ENCODE measurements around the gene MYO1D. TPM values are rescaled to one million over a fixed set of nuclear protein-coding genes. Genes with fewer than 3 reads are reported as not detected.

The MYO1D gene
- total RNA-seq, 1 experiment from 2014 or later: 23.5 TPM

DNA sequence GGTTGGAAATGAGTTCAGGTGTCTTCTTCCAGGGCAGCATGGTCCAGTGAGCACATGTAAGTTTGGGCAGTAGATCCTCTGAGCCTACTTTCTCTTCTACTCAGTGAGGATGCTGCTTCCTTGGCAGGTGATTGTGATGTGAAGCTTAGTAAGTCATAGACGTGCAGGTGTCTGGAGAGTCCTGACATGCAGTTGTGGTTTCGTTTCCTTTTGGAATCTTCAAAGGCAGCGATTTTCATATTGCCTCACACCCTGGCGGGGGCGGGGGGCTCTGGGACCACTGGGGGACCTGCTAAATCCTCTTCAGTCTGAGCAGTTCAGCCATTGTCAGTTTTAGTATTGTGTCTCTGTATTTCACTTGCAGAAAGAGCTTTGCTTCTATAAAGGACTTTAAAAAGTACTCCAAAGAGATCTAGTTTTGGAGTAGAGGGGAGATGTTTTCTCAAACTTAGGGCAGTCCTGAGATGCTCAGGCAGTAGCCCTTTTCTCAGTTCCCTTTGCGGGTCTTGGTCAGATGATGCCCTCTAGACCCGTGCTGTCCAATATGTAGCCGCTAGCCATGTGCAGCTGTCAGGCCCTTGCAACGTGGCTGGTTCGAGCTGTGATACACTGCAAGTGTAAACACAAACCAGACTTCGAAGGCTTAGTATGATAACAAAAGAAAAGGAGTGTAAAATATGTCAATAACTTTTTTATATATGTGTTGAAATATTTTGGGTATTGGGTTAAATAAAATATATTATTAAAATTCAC lies 394.2 kb downstream of the MYO1D start:
- POLR2A ChIA-PET (ENCODE audit: unreplicated experiment): interaction anchor here (0.5 kb wide), 1 partner anchor 148 kb away, joined by 3 read pairs; no protein-coding TSS in a partner anchor

GRCh38 chr17:32481193-32481592 lies 395.7 kb downstream of the MYO1D start:
- TF ChIP-seq CTCF (conservative IDR thresholded peaks at IDR 0.05; ENCODE audit: low read depth, low read length) (no peak), EZH2phosphoT487 (IDR thresholded peaks at IDR 0.05; ENCODE audit: borderline replicate concordance, low read length) (no peak), EZH2 (IDR thresholded peaks at IDR 0.05; ENCODE audit: low read length, unreplicated experiment) (no peak)
- BruUV-seq (replicated peaks): no TSS peak
- ChIA-PET CTCF (no interaction called here), POLR2A (ENCODE audit: unreplicated experiment) (no interaction called here)
- Histone ChIP-seq H2AFZ (ENCODE audit: low read length) (no peak overlapping the region), H3F3A (ENCODE audit: low read length, unreplicated experiment) (peaks cover 7% of the 10 kb centered on the region), H3K9me2 (replicated peaks; ENCODE audit: low read length) (no peaks in the 10 kb centered on the region), H3K27ac (ENCODE audit: low read length) (no peak overlapping the region), H3K4me1 (ENCODE audit: insufficient read depth, low read length) (peaks cover 4% of the 10 kb centered on the region; the same call in 1 of the 2 replicates), H3K36me3 (ENCODE audit: low read depth, low read length) (peaks cover 40% of the 10 kb centered on the region), H3K4me3 (ENCODE audit: low read length) (no peak overlapping the region), H3K9ac (ENCODE audit: low read length) (no peak overlapping the region), H3K27me3 (ENCODE audit: low read length) (no peaks in the 10 kb centered on the region), H3K9me3 (ENCODE audit: low read length) (no peaks in the 10 kb centered on the region), H4K20me1 (ENCODE audit: low read length) (no peaks in the 10 kb centered on the region), H3K79me2 (ENCODE audit: low read length) (no peaks in the 10 kb centered on the region), H3K4me2 (ENCODE audit: low read length) (no peak overlapping the region)
- DNase-seq (no peak), ATAC-seq (no peak)
- intact Hi-C loops (cut with micrococcal nuclease): loop anchor here (5.0 to 10.0 kb wide), 2 partner anchors 124 to 276 kb away; no protein-coding TSS in a partner anchor

More for the DNA sequence above, 394.2 kb downstream of the MYO1D start:
- BruUV-seq (replicated peaks): no TSS peak
- Histone ChIP-seq H3K27ac (ENCODE audit: low read length) (no peak overlapping the region), H3K9me2 (replicated peaks; ENCODE audit: low read length) (no peaks in the 10 kb centered on the region), H3K4me3 (ENCODE audit: low read length) (no peak overlapping the region), H2AFZ (ENCODE audit: low read length) (no peak overlapping the region), H3F3A (ENCODE audit: low read length, unreplicated experiment) (peaks cover 7% of the 10 kb centered on the region), H3K9me3 (ENCODE audit: low read length) (no peaks in the 10 kb centered on the region), H3K27me3 (ENCODE audit: low read length) (no peaks in the 10 kb centered on the region), H3K4me2 (ENCODE audit: low read length) (no peak overlapping the region), H3K4me1 (ENCODE audit: insufficient read depth, low read length) (peaks cover 4% of the 10 kb centered on the region; the same call in 1 of the 2 replicates), H4K20me1 (ENCODE audit: low read length) (no peaks in the 10 kb centered on the region), H3K36me3 (ENCODE audit: low read depth, low read length) (peaks cover 28% of the 10 kb centered on the region), H3K79me2 (ENCODE audit: low read length) (peaks cover under 1% of the 10 kb centered on the region; the same call in 1 of the 2 replicates), H3K9ac (ENCODE audit: low read length) (no peak overlapping the region)
- TF ChIP-seq EZH2phosphoT487 (IDR thresholded peaks at IDR 0.05; ENCODE audit: borderline replicate concordance, low read length): no peak
- intact Hi-C loops (cut with micrococcal nuclease): loop anchor here (5.0 to 10.0 kb wide), 2 partner anchors 122 to 275 kb away; no protein-coding TSS in a partner anchor
- ATAC-seq (no peak), DNase-seq (no peak)
- CTCF ChIA-PET: no interaction called here

GRCh38 chr17:32479074-32479617 lies 397.8 kb downstream of the MYO1D start:
- intact Hi-C loops (cut with micrococcal nuclease): no loop called here
- Histone ChIP-seq H3K9me2 (replicated peaks; ENCODE audit: low read length) (no peaks in the 10 kb centered on the region), H3K27ac (ENCODE audit: low read length) (no peak overlapping the region), H3K79me2 (ENCODE audit: low read length) (no peaks in the 10 kb centered on the region), H3K9ac (ENCODE audit: low read length) (no peak overlapping the region), H2AFZ (ENCODE audit: low read length) (no peak overlapping the region), H3K4me1 (ENCODE audit: insufficient read depth, low read length) (no peaks in the 10 kb centered on the region), H3K27me3 (ENCODE audit: low read length) (no peaks in the 10 kb centered on the region), H3K36me3 (ENCODE audit: low read depth, low read length) (peaks cover 58% of the 10 kb centered on the region), H3K9me3 (ENCODE audit: low read length) (no peaks in the 10 kb centered on the region), H3K4me3 (ENCODE audit: low read length) (no peak overlapping the region), H3K4me2 (ENCODE audit: low read length) (no peak overlapping the region), H4K20me1 (ENCODE audit: low read length) (no peaks in the 10 kb centered on the region), H3F3A (ENCODE audit: low read length, unreplicated experiment) (no peaks in the 10 kb centered on the region)
- ATAC-seq (no peak), DNase-seq (no peak)
- BruUV-seq (replicated peaks): no TSS peak
- no peak for TF ChIP-seq EZH2 (IDR thresholded peaks at IDR 0.05; ENCODE audit: low read length, unreplicated experiment)
- TF ChIP-seq EZH2phosphoT487 (IDR thresholded peaks at IDR 0.05; ENCODE audit: borderline replicate concordance, low read length): no peak
- no peak for TF ChIP-seq CTCF (conservative IDR thresholded peaks at IDR 0.05; ENCODE audit: low read depth, low read length)
- CTCF ChIA-PET: no interaction called here
- POLR2A ChIA-PET (ENCODE audit: unreplicated experiment): no interaction called here
